ENCODE measurements around the gene DDN. TPM values are rescaled to one million over a fixed set of nuclear protein-coding genes. Genes with fewer than 3 reads are reported as not detected.
A peak's percentile ranks its signal among the peaks of the same experiment; 100 is the strongest.

Gene DDN
- total and polyA plus RNA-seq, 10 donors = 0.09 to 2.0 (median 0.42) TPM; not detected in 1

DNA sequence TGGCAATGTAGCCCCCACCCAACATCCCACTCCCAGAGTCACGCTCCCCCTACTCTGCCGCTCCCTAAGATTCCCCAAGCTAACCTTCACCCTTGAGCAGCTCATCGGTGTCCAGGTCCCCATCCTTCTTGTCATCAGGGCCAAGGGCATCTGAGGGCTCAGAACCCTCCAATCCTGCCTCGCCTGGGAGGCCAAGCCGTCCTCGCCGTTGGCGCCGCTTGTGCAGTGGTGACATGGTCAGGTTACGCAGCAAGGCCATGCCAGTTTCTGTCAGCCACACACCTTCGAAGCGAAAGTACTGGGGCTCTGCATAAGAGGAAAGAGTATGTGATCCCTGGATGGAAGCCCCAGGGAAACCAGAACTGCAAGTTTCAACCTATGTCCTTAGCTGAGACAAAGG is 45.5 kb upstream of the DDN start:
- peak overlapping the region in 1 of 8 donors; percentile 4 for H3K27ac ChIP-seq
- TF ChIP-seq POLR2A (IDR thresholded peaks at IDR 0.05) = no peak
- TF ChIP-seq, protein P1, sequence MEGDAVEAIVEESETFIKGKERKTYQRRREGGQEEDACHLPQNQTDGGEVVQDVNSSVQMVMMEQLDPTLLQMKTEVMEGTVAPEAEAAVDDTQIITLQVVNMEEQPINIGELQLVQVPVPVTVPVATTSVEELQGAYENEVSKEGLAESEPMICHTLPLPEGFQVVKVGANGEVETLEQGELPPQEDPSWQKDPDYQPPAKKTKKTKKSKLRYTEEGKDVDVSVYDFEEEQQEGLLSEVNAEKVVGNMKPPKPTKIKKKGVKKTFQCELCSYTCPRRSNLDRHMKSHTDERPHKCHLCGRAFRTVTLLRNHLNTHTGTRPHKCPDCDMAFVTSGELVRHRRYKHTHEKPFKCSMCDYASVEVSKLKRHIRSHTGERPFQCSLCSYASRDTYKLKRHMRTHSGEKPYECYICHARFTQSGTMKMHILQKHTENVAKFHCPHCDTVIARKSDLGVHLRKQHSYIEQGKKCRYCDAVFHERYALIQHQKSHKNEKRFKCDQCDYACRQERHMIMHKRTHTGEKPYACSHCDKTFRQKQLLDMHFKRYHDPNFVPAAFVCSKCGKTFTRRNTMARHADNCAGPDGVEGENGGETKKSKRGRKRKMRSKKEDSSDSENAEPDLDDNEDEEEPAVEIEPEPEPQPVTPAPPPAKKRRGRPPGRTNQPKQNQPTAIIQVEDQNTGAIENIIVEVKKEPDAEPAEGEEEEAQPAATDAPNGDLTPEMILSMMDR (IDR thresholded peaks at IDR 0.05 in 8 of 11, conservative IDR thresholded peaks at IDR 0.05 in 3 of 11) = no peak
- peak in 2 of 3 donors; percentile 45 to 68 for TF ChIP-seq POLR2AphosphoS5 (IDR thresholded peaks at IDR 0.05)
- H3K4me1 ChIP-seq = peaks cover 0 to 10% (median 0%) of the 10 kb centered on the region in 6 donors
- intact Hi-C loops (cut with DNase I; ENCODE audit: low total_unique reads) = no loop called here
- DNase-seq = no peak
- H3K9me3 ChIP-seq = no peaks in the 10 kb centered on the region
- H3K4me3 ChIP-seq = no peak overlapping the region
- H3K27me3 ChIP-seq (replicated peaks in 1 of 7) = no peaks in the 10 kb centered on the region
- 97 to 99% (median 97%) methylated on average over 11 to 12 of the region's 12 CpGs for WGBS, 5 donors
- H3K36me3 ChIP-seq = peaks cover 21 to 100% (median 99%) of the 10 kb centered on the region in 6 donors

DNA sequence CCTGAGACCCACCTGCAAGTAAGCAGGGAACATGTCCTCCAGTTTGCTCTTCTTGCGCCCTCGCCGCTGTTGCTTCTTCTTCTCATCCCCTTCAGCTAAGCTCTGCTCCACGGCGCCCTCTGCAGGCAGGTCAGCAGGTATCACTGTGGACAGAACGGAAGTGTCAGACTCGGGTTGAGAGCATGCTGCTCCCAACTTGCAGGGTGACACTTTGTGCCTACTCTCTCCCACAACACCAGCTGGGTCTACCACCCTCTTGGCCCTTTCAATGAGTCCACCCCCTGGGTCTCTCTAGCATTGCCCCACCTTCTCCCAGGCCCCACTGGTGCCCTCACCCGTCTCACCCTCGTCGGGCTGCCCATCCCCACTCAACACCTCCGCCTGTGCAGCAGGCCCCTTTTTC is 44.7 kb upstream of the DDN start:
- TF ChIP-seq POLR2AphosphoS5 (IDR thresholded peaks at IDR 0.05) (peak; percentile 34 to 54 (median 40)), POLR2A (IDR thresholded peaks at IDR 0.05) (no peak)
- TF ChIP-seq, protein P1 (IDR thresholded peaks at IDR 0.05 in 8 of 11, conservative IDR thresholded peaks at IDR 0.05 in 3 of 11) = peak; percentile 30 to 82 (median 60)
- peak; percentile 93 for DNase-seq
- H3K36me3 ChIP-seq = peaks cover 16 to 100% (median 99%) of the 10 kb centered on the region in 6 donors
- peaks cover 0 to 10% (median 0%) of the 10 kb centered on the region in 6 donors for H3K4me1 ChIP-seq
- no peak overlapping the region for H3K4me3 ChIP-seq
- H3K27me3 ChIP-seq (replicated peaks in 1 of 7) = no peaks in the 10 kb centered on the region
- intact Hi-C loops (cut with DNase I; ENCODE audit: low total_unique reads) = no loop called here
- no peaks in the 10 kb centered on the region for H3K9me3 ChIP-seq
- 51 to 63% (median 59%) methylated on average over 11 of the region's 11 CpGs for WGBS, 5 donors
- peak overlapping the region in 2 of 8 donors; percentile 9 to 36 for H3K27ac ChIP-seq

DNA sequence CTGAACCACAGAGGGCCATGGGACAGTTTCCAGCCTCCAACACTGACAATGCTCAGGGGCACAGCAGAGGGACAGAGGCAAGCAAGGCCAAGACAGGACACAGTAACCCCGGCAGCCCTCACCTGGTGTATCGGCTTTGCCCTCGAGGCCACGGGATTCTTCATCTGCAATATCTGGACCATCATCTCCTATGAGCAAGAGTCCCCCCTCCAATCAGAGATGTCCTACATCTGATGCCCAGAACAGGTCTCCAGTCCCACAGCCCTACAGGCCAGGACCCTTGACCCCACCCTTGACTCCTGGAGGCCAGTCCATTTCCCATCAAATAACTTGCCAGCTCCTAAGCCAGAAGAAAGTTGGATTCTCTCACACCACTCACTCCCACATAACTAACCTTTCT is 44.1 kb upstream of the DDN start:
- H3K27ac ChIP-seq = no peak overlapping the region
- intact Hi-C loops (cut with DNase I; ENCODE audit: low total_unique reads) = no loop called here
- TF ChIP-seq POLR2AphosphoS5 (IDR thresholded peaks at IDR 0.05) (no peak), POLR2A (IDR thresholded peaks at IDR 0.05) (no peak)
- TF ChIP-seq, protein P1 (IDR thresholded peaks at IDR 0.05 in 8 of 11, conservative IDR thresholded peaks at IDR 0.05 in 3 of 11) = no peak
- H3K36me3 ChIP-seq = peaks cover 16 to 100% (median 99%) of the 10 kb centered on the region in 6 donors
- DNase-seq = no peak
- no peaks in the 10 kb centered on the region for H3K9me3 ChIP-seq
- H3K27me3 ChIP-seq (replicated peaks in 1 of 7) = no peaks in the 10 kb centered on the region
- no peak overlapping the region for H3K4me3 ChIP-seq
- peaks cover 0 to 10% (median 0%) of the 10 kb centered on the region in 6 donors for H3K4me1 ChIP-seq
- WGBS, 5 donors = 91 to 97% (median 96%) methylated on average over 4 of the region's 4 CpGs

DNA sequence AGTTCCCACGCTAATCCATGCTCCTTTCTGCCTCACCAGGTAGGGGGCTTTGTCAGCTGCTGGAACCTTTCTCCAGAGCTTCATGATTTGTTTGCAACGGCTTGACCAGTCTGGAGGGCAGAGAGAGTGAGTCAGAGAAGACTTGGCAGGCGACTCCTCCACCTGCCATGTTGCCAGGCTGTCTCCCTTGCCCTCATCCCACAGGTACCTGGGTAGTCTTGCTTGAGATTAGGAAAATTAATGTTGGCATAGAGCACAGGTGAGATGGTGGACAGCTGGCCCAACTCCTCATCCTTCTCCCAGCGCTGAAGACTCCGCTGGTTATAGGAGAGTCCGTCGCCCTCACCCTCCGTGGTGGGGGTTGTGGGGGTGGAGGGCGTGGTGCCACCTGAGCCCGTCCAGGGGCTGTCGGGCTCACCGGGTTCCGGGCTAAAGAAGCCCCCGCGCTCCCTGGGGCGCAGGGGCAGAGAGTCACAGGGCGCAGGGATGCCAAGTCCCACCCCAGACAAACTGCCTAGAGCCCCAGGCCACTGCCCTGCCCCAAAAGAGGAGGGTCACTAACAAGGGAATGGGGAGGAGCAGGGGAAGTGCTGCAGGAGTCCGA is 42.8 kb upstream of the DDN start:
- H3K27me3 ChIP-seq (replicated peaks in 1 of 7) = no peaks in the 10 kb centered on the region
- H3K4me3 ChIP-seq = no peak overlapping the region
- H3K9me3 ChIP-seq = no peaks in the 10 kb centered on the region
- peaks cover 18 to 100% (median 100%) of the 10 kb centered on the region in 6 donors for H3K36me3 ChIP-seq
- H3K27ac ChIP-seq = no peak overlapping the region
- TF ChIP-seq POLR2A (IDR thresholded peaks at IDR 0.05) (no peak), POLR2AphosphoS5 (IDR thresholded peaks at IDR 0.05) (peak in 1 of 3 donors; percentile 49)
- WGBS, 5 donors = 92 to 97% (median 94%) methylated on average over 15 to 18 of the region's 18 CpGs
- DNase-seq = no peak
- peaks cover 0 to 10% (median 0%) of the 10 kb centered on the region in 6 donors for H3K4me1 ChIP-seq
- intact Hi-C loops (cut with DNase I; ENCODE audit: low total_unique reads) = no loop called here

Measured in spleen (tissue), 11 donors.